NK-92 (cell line): Measurements from ENCODE around the gene ATXN1.

Experiments used
- DNase-seq: peaks from one replicate; lab custom pipeline; 2025; ENCODE audit not compliant: unreplicated experiment; lab: John Stamatoyannopoulos, UW

ATXN1 gene

DNA sequence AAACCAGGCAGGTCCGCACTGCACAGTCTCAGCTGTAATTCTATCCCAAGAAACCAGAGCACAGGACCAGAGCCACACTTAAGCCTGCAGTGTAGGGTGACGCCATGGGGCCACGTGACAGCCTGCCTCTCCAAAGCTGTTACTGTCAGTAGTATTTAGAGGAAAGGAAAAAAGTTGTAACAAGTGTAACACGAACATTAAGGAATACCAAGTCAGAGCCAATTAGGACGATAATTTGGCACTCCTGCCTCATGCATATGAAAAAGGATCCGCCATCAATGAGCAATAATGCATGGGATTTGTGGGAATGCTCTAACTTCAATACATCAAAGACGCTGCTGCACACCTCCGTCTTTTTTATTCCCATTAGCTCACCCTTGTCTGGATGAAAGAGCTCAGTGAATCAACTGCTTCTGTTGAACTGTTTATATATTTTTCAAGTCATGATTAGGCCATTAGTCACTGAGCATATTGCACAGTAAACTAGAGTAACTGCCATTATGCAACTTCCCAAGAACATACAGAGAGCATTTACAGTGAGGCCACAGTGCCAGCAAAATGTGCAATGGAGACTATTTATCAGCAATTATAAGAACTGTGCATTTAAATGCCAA is 79.9 kb downstream of the ATXN1 start:
- DNase-seq, result no peak

DNA sequence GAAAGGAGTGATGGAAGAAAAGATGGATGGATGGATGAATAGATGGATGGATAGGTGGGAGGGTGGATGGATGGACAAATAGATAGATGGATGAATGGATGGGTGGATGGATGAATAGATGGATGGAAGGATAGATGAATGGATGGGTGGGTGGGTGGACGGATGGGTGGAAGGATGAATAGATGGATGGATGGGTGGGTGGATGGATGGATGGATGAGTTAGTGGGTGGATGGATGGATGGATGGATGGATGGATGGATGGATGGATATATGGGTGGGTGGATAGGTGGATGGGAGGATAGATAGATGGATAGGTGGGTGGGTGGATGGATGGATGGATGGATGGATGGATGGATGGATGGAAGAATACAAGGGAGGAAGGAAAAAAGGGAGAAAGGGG is 82.2 kb downstream of the ATXN1 start:
- DNase-seq, result no peak

DNA sequence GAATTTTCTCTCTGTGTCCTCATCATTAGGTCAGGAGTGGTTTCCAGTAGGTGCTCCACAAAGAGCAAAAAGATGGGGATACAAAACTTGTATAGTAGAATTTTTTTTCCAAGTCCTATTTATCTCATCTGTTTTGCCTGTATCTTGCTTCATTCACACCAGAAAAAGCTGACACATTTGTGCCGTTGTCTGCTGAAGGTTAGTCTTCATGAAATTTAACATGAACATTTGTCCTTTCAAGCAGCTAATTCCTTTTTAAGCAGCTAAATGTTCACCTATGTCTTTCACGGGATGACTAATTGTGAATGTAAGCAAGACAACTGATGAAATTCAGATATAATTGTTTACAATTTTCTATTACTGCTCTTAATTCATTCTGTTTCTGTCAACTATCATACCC is 83.8 kb downstream of the ATXN1 start:
- no peak for DNase-seq

- DNase-seq, result no peak
Measured at GRCh38 chr6:16676978-16677377, 84.3 kb downstream of the ATXN1 start.

DNA sequence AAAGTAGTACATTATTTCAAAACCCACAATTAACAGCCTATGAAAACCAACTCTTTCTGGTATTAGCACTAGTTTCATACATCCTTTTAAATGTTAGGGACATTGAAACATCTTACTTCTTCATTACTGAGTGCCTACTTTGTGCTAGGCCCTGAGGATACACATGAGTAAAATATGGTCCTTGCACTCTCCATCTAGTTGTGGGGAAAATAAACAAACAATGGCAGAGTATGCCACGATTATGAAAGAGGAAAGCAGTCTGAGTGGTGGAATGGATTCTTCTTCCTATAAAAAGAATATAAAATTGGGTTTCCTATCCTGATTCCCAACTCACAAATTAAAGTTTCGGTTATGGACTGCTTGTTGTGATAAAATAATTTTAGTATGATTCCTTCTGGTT is 84.9 kb downstream of the ATXN1 start:
- DNase-seq, result no peak

GRCh38 chr6:16674801-16675392 is 86.4 kb downstream of the ATXN1 start:
- DNase-seq, result no peak

DNA sequence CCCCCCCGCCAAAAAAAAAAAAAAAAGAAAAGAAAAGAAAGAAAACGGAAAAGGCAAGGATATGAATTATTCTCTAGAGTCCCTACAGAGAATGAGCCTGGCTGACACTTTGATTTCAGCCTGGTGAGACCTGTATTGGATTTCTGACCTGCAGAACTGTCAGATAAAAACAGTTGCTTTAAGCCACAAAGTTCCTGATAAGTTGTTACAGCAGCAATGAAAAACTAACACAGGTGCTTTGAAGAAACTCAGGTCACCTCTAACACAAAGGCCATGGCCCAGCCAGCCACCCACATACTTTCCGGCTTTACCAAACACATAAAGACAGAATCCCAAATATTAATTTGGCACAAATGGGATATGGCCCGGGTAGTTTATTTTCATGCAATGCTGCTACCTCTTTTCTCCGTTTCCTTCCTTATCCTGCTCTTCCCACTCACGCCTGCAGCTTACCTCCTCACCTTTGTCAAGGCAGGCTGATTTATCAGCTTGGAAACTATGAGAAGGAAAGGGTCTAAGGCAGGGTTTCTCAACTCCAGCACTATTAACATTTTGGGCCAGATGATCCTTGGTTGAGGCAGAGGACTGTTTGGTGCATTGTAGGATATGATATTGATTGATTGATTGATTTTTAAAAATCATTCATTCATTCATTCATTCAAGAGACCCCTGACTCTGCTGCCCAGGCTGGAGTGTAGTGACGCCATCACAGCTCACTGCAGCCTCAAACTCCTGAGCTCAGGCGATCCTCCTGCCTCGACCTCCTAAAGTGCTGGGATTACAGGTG is 88.1 kb downstream of the ATXN1 start:
- no peak for DNase-seq

DNA sequence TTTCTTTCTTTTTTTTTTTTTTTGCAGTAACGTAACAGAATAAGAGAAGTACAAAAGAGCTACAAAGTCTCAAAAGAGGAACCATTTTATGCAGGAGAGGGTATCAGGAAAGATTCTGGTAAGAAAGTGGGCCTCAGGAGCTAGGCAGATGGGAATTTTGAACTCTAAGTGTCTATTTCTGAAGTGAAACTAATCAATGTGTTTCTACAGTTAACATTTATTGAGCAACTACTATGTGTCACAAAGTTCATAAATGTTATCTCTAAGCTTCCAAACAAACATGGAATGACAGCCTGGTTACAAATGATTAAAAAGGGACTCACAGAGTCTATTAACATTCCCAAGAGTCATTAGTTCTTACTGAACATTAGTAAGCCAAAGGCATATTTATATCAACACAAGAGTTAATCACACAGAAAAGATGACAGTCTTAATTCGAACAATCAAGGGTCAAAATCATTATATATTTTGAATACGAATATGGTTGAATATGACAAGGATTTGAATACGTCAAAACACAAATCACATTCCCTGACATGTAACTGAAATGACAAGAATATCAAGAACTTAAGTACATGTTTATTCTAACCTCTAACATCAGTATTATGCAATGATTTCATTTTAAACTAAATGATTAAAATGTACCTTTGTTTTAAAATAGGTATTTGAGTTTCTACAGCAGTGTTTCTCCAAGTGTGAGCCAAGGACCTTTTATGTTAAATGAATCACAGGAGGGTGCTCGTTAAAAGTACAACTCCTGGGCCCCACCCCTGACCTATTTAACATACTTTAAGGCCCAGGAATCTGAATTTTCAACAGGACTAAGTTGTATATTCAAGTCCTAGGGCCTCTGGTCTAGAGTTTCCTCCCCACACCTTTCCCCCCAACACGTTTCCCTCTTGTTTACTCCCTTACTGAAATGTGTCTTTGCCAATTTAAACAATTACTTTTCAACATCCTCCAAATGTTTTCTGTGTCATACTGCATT is 89.7 kb downstream of the ATXN1 start:
- DNase-seq, result no peak

- DNase-seq, result no peak
Measured at GRCh38 chr6:16670617-16671051, 90.6 kb downstream of the ATXN1 start.

DNA sequence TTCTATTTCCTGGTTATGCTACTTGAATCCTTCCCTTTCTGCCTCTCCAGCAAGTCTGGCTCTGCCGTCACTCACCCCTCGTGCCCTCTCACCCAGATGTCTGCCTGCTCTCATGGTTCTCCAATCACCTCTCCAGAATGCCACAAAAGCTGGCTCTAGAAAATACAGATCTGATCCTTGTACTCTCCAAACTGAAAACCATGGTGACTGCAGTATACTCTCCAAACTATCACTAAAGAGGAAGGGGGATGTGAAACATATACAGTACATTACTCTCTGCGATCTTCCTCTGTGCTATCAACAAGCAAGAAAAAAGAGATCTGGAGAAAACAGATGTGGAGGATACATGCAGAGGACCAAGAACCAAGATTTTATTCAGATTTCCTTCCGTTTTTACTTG is 91.1 kb downstream of the ATXN1 start:
- DNase-seq, result no peak

- no peak for DNase-seq
Measured at GRCh38 chr6:16669227-16669626, 92.0 kb downstream of the ATXN1 start.

- DNase-seq, result no peak
Measured at GRCh38 chr6:16667509-16667908, 93.8 kb downstream of the ATXN1 start.

DNA sequence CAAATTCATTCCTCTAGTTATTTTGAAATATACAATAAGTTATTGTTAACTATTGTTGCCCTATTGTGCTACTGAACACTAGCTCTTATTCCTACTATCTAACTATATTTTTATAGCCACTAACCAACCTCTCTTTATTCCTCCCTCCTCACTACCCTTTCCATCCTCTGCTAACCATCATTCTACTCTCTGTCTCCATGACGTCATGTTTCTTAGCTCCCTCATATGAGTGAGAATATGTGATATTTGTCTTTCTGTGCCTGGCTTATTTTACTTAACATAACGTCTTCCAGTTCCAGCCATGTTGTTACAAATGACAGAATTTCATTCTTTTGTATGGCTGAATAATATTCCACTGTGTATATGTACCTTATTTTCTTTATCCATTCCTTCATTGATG is 95.3 kb downstream of the ATXN1 start:
- DNase-seq, result no peak

GRCh38 chr6:16665182-16665581 is 96.1 kb downstream of the ATXN1 start:
- no peak for DNase-seq

DNA sequence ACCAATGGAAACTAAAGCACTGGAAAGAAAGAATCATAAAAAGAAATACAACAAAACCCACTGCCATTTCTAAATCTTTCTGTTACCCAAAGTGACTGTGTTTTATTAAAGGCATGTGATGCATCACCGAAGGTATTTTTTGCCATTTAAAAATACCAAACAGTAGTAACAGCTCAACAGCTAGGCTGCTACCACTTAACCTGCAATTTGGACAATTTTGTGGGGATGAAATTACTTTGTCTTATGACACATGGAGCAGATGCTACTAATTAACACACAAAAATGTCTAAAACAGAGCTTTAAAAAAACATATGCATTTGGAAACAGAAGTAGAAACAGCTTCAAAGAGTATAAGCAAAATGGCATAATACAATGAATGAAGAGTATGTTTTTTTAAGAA is 97.4 kb downstream of the ATXN1 start:
- DNase-seq, result no peak

- no peak for DNase-seq
Measured at GRCh38 chr6:16660157-16660497, 101.1 kb downstream of the ATXN1 start.

DNA sequence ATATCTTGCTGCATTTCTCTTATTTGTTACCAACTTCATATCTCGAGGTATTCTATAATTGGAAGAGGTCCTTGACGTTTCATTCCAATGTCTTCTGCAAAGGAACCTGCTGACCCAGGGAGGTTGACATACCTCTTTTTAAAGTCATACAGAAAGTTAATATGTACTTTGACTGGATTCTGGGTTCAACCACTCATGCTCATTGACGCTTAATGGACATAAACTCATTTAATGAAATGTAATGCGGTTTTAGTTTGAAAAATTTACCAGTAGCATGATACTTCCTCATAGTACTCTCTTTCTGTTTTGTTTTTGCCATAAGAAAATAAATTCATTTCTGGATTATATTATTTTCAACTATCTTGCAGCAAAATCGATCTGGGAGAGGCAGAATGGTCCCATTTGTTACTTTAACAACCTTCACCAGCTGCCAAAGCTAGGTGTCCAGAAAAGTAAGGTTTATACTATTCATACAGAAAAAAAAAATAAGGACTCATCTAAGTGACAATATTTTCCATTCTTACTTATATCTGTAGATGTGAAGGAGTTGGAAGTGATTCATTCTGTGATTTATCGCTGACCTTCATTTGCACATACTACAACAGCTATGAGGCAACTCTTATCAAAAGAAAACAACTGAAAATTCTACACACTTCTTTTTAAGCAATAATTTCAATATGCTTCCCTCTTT is 101.6 kb downstream of the ATXN1 start:
- DNase-seq, result no peak

DNA sequence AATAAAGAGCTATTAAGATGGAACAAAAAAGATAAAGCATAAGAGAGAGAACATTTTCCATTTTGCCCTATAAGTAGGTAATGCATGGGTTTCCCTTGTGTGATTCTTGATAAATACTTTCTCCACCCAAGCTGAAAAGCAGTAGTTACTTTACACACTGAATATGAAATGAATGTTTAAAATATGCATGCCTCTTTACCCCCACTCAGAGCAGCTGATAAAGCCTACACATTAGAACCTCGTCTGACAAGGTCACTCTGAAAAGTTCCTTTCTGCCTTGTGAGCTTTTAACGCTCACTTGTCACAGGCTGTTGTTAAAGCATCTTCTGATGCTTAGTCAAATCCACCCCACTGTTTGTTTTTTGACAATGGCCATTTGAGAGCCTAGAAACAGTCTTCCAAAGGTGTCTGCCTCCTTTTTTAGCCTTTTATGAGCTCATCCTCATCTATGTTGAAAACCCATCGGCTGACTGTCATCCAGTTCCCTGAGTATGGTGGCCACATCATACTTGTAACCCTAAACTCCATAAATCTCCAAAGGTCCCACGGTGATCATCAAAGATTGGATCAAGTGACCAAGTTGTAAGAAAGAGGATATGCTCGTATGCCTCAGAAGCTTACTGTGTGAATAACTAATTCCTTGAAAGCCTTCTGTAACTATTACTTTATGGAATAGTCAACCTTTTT is 102.8 kb downstream of the ATXN1 start:
- no peak for DNase-seq

GRCh38 chr6:16657768-16658167 is 103.5 kb downstream of the ATXN1 start:
- no peak for DNase-seq

- DNase-seq, result no peak
Measured at GRCh38 chr6:16656451-16656850, 104.8 kb downstream of the ATXN1 start.
